GM21447 (cell line): ENCODE results near the gene OR5K1.

Experiments used
- ATAC-seq: cut with Tn5 transposase; IDR thresholded peaks from one replicate; pipeline ENCODE4 v1.9.1; 2021; ENCODE audit not compliant: unreplicated experiment

Gene OR5K1

GRCh38 chr3:98462901-98463300, at the start of gene OR5K1:
TSS of gene OR5K1 (plus strand) at chr3:98463201. CDS start at chr3:98469577, 6,376 bp downstream.
- ATAC-seq, result no peak

DNA sequence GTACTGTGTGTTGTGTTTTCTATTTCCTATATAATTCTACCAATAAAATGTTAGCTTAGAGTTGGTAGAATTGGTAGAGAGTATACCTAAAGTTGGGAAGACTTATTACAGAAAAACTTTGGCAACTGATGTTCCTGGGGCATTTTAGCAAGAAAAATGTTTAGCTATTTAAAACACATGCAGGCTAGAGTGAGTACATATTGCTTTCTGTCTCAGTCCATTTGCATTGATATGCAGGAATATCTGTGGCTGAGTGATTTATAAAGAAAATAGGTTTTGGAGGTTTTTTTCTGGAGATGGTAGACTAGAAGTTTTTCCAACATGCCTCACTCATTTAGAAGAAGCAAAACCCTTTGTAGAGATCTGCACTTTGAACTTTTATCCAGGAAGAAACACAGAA, 30.4 kb upstream of the OR5K1 start:
- ATAC-seq, result no peak

DNA sequence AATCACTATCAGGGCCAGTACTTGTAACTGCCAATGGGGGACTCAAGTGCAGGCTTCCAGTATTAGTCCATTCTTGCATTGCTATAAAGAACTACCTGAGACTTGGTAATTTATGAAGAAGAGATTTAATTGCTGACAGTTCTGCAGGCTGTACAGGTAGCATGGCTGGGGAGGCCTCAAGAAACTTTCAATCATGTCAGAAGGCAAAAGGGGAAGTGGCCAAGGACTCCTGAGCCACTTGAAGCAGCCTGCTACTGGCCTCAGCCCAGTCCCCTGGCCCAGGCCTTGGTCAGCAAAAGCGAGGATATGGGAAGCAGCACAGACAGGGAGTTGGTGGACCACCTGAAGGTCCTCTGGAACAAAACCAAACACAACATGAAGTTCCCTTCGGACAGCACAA, 29.2 kb upstream of the OR5K1 start:
- ATAC-seq, result no peak

GRCh38 chr3:98434412-98434811, 28.6 kb upstream of the OR5K1 start:
- no peak for ATAC-seq

DNA sequence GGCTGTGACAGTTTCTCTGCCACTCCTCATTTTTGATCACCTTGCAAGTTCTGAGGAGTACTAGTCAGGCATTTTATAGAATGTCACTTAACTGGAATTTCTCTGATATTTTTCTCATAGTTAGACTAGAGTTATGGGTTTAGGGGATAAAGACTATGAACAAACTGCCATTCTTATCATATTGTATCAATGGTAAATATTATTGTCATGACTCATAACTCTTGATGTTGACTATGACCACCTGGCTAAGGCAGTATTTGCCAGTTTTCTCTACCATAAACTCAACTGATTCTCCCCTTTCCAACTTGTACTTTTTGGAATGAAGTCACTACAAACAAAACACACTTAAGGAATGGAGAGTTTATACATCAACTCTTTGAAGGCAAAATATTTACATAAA, 22.7 kb upstream of the OR5K1 start:
- ATAC-seq, result no peak

GRCh38 chr3:98445949-98446406, 17.0 kb upstream of the OR5K1 start:
- peak; percentile 91 for ATAC-seq

DNA sequence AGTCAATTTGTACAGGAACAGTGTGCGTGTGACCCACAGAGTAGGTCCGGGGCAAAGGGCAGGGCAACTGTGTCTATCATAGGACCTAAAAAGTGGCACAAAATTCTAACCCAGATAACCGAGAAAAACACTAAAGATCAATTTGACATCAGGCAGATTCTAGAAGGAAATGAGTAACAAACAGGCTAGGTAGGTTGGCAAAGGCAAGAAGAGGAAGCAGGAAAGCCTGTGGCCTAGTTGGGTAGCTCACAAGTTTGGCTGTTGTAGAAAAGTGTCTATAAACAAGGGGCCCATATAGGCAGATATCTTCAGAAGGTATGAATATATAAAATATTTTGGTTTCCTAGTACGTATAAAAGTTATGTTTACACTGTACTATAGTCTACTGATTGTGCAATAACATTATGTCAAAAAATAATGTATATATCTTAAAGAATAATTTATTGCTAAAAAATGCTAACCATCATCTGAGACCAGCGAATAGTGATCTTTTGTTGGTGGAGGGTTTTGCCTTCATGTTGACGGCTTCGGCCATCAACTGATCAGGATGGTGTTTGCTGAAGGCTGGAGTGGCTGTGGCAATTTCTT, 13.3 kb upstream of the OR5K1 start:
- ATAC-seq, result no peak

GRCh38 chr3:98450372-98450771, 12.6 kb upstream of the OR5K1 start:
- no peak for ATAC-seq

DNA sequence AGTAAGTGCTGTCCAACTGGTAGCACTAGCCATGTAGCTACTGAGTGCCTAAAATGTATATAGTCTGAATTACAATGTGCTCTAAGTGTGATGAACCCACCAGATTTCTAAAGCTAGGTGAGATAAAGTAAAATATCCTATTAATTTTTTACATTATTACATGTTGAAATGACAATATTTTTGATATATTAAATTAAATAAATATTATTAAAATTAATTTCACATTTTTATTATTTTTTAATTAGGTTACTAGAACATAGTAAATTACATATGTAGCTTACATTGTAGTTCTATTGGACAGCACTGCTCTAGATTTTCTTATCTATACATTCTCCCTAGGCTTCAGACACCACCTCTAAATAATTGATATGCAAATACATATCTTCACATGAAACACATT, 9.2 kb upstream of the OR5K1 start:
- no peak for ATAC-seq

GRCh38 chr3:98454929-98455328, 8.1 kb upstream of the OR5K1 start:
- ATAC-seq, result no peak

DNA sequence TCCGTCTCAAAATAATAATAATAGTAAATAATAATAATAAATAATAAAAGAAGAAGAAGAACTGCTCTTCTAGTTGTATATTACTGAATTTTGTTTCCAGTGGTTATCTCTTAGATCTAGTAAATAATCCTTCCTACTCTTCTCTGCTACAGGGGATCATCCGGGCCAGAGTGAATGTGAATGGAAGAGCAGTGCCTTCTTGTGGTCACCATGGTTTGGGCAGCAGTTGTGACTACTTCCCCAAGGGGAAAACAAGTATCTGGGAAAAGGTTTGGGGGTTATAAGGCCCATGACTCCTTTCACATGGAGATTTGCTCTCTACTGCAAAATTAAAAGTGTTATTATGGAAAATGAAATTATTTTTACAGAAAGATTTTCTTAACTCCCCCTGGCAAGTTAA, 5.5 kb upstream of the OR5K1 start:
- no peak for ATAC-seq

DNA sequence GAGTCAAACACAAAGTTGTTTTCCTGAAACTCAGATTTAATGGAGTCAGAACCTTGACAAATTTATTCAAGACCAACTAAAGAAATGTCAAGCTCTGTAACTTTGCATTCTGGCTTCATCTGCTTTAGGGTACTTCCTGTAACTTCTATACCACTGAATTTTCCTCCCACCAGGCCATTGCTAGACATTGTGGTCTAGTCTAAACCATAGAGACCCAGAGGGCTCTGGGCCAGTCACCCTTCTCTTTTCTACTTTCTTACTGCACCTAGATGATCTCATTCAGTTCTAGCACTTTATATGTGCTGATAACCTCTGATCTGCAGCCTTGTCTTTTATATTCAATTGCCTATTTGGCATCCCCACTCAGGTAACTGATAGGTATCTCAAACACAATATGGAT, 2.8 kb upstream of the OR5K1 start:
- ATAC-seq, result no peak

- ATAC-seq, result no peak
Measured at GRCh38 chr3:98482717-98483482, 19.9 kb downstream of the OR5K1 start.

- ATAC-seq, result no peak
Measured at GRCh38 chr3:98483626-98484025, 20.6 kb downstream of the OR5K1 start.

DNA sequence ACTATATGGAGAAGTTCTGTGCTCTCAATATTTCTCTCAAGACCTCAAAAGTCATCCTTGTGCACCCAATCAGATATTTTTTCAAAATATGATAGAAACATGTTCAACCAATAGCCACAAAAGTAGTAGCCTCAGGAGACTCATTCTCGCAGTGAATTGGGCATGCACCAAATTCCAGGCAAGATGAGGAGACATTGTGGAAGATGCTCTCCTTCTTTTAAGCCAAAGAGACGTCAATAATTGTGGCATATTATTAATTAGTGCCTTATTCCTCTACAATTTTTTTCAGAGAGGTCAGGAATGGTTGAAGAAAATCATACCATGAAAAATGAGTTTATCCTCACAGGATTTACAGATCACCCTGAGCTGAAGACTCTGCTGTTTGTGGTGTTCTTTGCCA, 34.4 kb downstream of the OR5K1 start, which contains the start of gene OR5K2:
TSS of gene OR5K2 (plus strand) at position 301 of the 400 bp plus-strand sequence. CDS start at position 301, 0 bp downstream.
- ATAC-seq, result no peak

DNA sequence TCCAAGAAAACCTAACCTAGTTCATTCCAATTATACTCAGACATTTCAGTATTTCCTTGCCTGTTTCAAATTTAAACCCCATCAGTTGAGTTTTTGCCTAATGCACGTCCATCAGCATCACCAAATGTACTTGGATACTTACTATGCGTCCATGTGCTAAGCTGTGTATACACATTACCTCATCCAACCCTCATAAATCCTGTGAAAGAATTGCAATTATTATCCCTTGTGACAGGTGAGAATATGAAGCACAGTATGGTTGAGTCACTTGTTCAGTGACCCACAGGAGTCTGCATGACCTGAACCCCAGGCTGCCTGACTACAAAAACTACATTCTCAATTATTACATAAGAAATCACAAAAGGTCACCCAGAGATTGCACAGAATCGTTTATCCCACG, 37.0 kb downstream of the OR5K1 start:
- no peak for ATAC-seq

- ATAC-seq, result no peak
Measured at GRCh38 chr3:98501270-98501669, 38.3 kb downstream of the OR5K1 start.

DNA sequence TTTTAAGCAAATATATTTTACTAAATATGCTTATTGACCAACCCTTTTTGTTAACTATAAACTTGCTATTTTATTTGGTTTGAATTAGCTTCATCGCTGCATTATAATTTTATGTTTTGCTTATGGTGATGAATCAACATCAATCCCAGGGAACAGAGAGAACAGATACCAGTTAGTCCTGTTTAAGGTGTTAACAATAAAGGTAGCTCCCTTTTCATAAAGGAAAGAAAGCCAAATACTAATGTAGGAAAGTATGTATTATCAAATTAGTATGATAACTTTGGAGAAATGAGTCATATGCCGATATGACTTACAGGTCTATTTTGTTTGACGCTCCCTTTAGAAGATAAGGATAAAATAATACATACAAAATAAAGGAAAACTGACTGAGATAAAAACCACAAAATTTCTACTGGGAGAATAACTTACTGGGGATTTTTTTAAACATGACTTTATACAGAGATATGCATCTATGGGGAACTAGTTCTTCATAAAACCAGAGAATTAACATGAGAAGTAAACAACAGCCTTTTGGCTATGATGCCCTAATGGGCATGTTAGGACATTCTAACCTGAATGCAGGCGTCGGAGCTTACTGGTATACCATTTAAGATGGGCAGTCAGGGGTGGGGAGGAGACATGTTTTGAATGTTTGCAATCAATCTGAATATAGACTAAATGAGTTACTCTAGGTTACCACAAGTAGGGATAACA, 39.0 kb downstream of the OR5K1 start:
- ATAC-seq, result no peak

GRCh38 chr3:98504539-98504938, 41.5 kb downstream of the OR5K1 start:
- no peak for ATAC-seq

GRCh38 chr3:98508582-98508981, 45.6 kb downstream of the OR5K1 start:
- ATAC-seq, result no peak

GRCh38 chr3:98512576-98512975, 49.6 kb downstream of the OR5K1 start:
- ATAC-seq, result no peak

DNA sequence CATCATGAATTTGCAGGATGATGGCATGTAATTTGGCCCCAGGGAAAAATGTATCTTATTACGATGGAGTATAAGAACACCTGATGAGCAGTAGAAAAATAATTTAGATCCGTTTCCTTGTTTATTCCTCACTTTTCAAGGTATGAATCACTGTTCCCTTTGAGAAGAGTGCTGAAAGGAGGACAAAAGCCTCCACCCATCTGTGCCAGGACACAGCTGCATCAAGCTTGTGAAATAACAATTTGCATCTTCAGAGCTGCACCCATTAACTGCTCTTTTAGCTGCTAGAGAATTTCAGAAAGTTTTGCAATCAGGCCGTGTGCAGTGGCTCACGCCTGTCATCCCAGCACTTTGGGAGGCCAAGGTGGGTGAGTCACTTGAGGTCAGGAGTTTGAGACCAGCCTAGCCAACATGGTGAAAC, 50.1 kb downstream of the OR5K1 start:
- ATAC-seq, result no peak
